Spleen (tissue), 11 donors: ENCODE measurements around the gene SMARCC2. TPM values are rescaled to one million over a fixed set of nuclear protein-coding genes. Genes with fewer than 3 reads are reported as not detected.

Experiments used
- DNase-seq: peaks from one replicate; pipeline ENCODE4 v3.0.0-alpha.2; 2020
- H3K27ac ChIP-seq, 8 donors: fragments of 200-600 bp; sonication (generic) in 7 of 8; 1 replicate in 4 of 8; 2 replicates in 4 of 8; pipeline versions ENCODE4 v1.5.0 to v1.8.0; 2016 to 2021; ENCODE audit warnings: inconsistent platforms in 4 of 8, mild to moderate bottlenecking in 4 of 8, moderate library complexity in 1 of 8
- H3K27me3 ChIP-seq, 7 donors: fragments of 200-600 bp; sonication (generic) in 6 of 7; replicated peaks in 1 of 7; 1 replicate in 4 of 7; 2 replicates in 3 of 7; pipeline versions ENCODE4 v1.5.0 to v1.8.0; 2016 to 2021; ENCODE audit warnings: inconsistent platforms in 3 of 7, mild to moderate bottlenecking in 1 of 7
- H3K36me3 ChIP-seq, 6 donors: fragments of 200-600 bp; sonication (generic) in 5 of 6; 1 replicate in 4 of 6; 2 replicates in 2 of 6; pipeline versions ENCODE4 v1.5.0 to v1.8.0; 2016 to 2021; ENCODE audit warnings: inconsistent platforms in 2 of 6
- H3K4me1 ChIP-seq, 6 donors: fragments of 200-600 bp; sonication (generic) in 5 of 6; 1 replicate in 3 of 6; 2 replicates in 3 of 6; pipeline versions ENCODE4 v1.5.0 to v1.8.0; 2016 to 2021; ENCODE audit warnings: inconsistent platforms in 3 of 6
- H3K4me3 ChIP-seq, 8 donors: fragments of 200-600 bp; sonication (generic) in 7 of 8; 1 replicate in 4 of 8; 2 replicates in 4 of 8; pipeline versions ENCODE4 v1.5.0 to v1.8.0; 2016 to 2021; ENCODE audit warnings: inconsistent platforms in 4 of 8, mild to moderate bottlenecking in 4 of 8, moderate library complexity in 2 of 8
- H3K9me3 ChIP-seq, 8 donors: fragments of 200-600 bp; sonication (generic) in 7 of 8; 1 replicate in 4 of 8; 2 replicates in 4 of 8; pipeline versions ENCODE4 v1.5.0 to v1.8.0; 2016 to 2021; ENCODE audit warnings: inconsistent platforms in 4 of 8
- CTCF ChIP-seq, 11 experiments: fragments of 200-600 bp in 7 of 11; fragments of 450-650 bp in 4 of 11; sonication (generic) in 4 of 11; IDR thresholded peaks in 8 of 11; conservative IDR thresholded peaks in 3 of 11; 1 replicate in 7 of 11; 2 replicates in 4 of 11; pipeline versions ENCODE4 v1.4.0 to v1.8.0; 2016 to 2021; ENCODE audit warnings: antibody characterized with exemption in 11 of 11, inconsistent platforms in 4 of 11, mild to moderate bottlenecking in 1 of 11
- POLR2A ChIP-seq, 3 donors: fragments of 450-650 bp; IDR thresholded peaks; one replicate each; pipeline ENCODE4 v1.5.1; 2017; ENCODE audit warnings: antibody characterized with exemption in 3 of 3, mild to moderate bottlenecking in 1 of 3
- POLR2AphosphoS5 ChIP-seq, 3 donors: sonication (generic); formaldehyde crosslinking; IDR thresholded peaks; one replicate each; pipeline ENCODE4 v1.5.1; 2017; ENCODE audit warnings: antibody characterized with exemption in 3 of 3
- WGBS, 5 donors: extraction: QIAGEN DNeasy Blood & Tissue Kit in 3 of 5; methylation state at CpG; one replicate each; pipeline versions ENCODE4 v1.1.5 to v1.1.7; 2013 to 2018; 5-methylcytosine and 5-hydroxymethylcytosine counted together
- intact Hi-C: fragments of 100-400 bp; cut with DNase I; formaldehyde crosslinking; loops from one replicate; pipeline ENCODE4 v1.15.0; 2023; ENCODE audit warnings: low total_unique reads
- polyA plus RNA-seq, 3 donors: library from polyadenylated mRNA; stranded (reverse); fragments of 200-250 nt; gene quantifications; one replicate each; pipeline ENCODE4 v1.2.1, GENCODE V29; 2013
- total RNA-seq, 7 donors: library from RNA; depleted of rRNA in 3 of 7; stranded (reverse); fragments of >200 nt in 3 of 7; fragmentation: NEBNext Ultra II Directional in 4 of 7; extraction: Animal tissue kit (Norgen Biotek cat#: 25700) in 4 of 7; gene quantifications; one replicate each; pipeline versions ENCODE4 v1.1.0 to v1.2.1, GENCODE V29; 2016 to 2021
- donor health status: healthy with polysubstance abuse.
- donor health status: DM: no; HTN: no; CAD: no; lungs with moderate emphysema.
- donor health status: DM: no; HTN: no; CAD: no.
- donor health status: Bipolar disorder and iron deficiency.
- donor health status: healthy.
- donor health status: DM: no; HTN: no; CAD: no.
- donor health status: DM: yes; HTN: yes; CAD: no.

Gene SMARCC2
- total and polyA plus RNA-seq, 10 donors, result 8.5 to 121 (median 97.7) TPM

GRCh38 chr12:56134897-56135296 is 54.4 kb downstream of the SMARCC2 start:
- no peak overlapping the region for H3K4me3 ChIP-seq
- intact Hi-C loops, result no loop called here
- no peaks in the 10 kb centered on the region for H3K9me3 ChIP-seq
- WGBS, 5 donors, result 93 to 96% (median 95%) methylated on average over 6 of the region's 6 CpGs
- TF ChIP-seq POLR2A (IDR thresholded peaks at IDR 0.05) (no peak), POLR2AphosphoS5 (IDR thresholded peaks at IDR 0.05) (no peak), CTCF (IDR thresholded peaks at IDR 0.05 in 8 of 11, conservative IDR thresholded peaks at IDR 0.05 in 3 of 11) (no peak)
- H3K36me3 ChIP-seq, result peaks cover 3 to 98% (median 94%) of the 10 kb centered on the region in 6 donors
- H3K27ac ChIP-seq, result no peak overlapping the region
- H3K27me3 ChIP-seq, result no peaks in the 10 kb centered on the region
- DNase-seq, result no peak
- peaks cover 6 to 40% (median 12%) of the 10 kb centered on the region in 6 donors for H3K4me1 ChIP-seq

- Histone ChIP-seq H3K4me1 (peaks cover 30 to 64% (median 43%) of the 10 kb centered on the region in 6 donors), H3K4me3 (peak overlapping the region in 1 of 8 donors; percentile 83), H3K36me3 (peaks cover 3 to 58% (median 54%) of the 10 kb centered on the region in 6 donors), H3K27ac (peak overlapping the region in 6 of 8 donors; percentile 7 to 94 (median 91)), H3K9me3 (no peaks in the 10 kb centered on the region), H3K27me3 (no peaks in the 10 kb centered on the region)
- no peak for DNase-seq
- no peak for TF ChIP-seq CTCF (IDR thresholded peaks at IDR 0.05 in 8 of 11, conservative IDR thresholded peaks at IDR 0.05 in 3 of 11)
- no peak for TF ChIP-seq POLR2AphosphoS5 (IDR thresholded peaks at IDR 0.05)
- TF ChIP-seq POLR2A (IDR thresholded peaks at IDR 0.05), result no peak
- WGBS, 5 donors, result 93 to 98% (median 96%) methylated on average over 4 of the region's 4 CpGs
- intact Hi-C loops, result no loop called here
Measured at GRCh38 chr12:56130876-56131275, 58.4 kb downstream of the SMARCC2 start.

- Histone ChIP-seq H3K36me3 (peaks cover 3 to 50% (median 47%) of the 10 kb centered on the region in 6 donors), H3K27ac (peak overlapping the region; percentile 82 to 94 (median 90)), H3K27me3 (no peaks in the 10 kb centered on the region), H3K4me3 (peak overlapping the region; percentile 50 to 94 (median 79)), H3K9me3 (no peaks in the 10 kb centered on the region), H3K4me1 (peaks cover 37 to 72% (median 52%) of the 10 kb centered on the region in 6 donors)
- intact Hi-C loops, result no loop called here
- no peak for DNase-seq
- TF ChIP-seq POLR2AphosphoS5 (IDR thresholded peaks at IDR 0.05) (no peak), POLR2A (IDR thresholded peaks at IDR 0.05) (no peak), CTCF (IDR thresholded peaks at IDR 0.05 in 8 of 11, conservative IDR thresholded peaks at IDR 0.05 in 3 of 11) (no peak)
- 56 to 68% (median 64%) methylated on average over 21 to 22 of the region's 22 CpGs for WGBS, 5 donors
Measured at GRCh38 chr12:56129942-56130495, 59.3 kb downstream of the SMARCC2 start.

GRCh38 chr12:56129206-56129941 is 59.9 kb downstream of the SMARCC2 start:
- H3K9me3 ChIP-seq, result no peaks in the 10 kb centered on the region
- intact Hi-C loops, result no loop called here
- H3K4me1 ChIP-seq, result peaks cover 37 to 79% (median 58%) of the 10 kb centered on the region in 6 donors
- DNase-seq, result peak; percentile 96
- H3K27ac ChIP-seq, result peak overlapping the region; percentile 82 to 94 (median 90)
- peak overlapping the region; percentile 50 to 94 (median 79) for H3K4me3 ChIP-seq
- no peaks in the 10 kb centered on the region for H3K27me3 ChIP-seq
- WGBS, 5 donors, result 0 to 1% (median 0%) methylated on average over 24 to 29 of the region's 29 CpGs
- TF ChIP-seq POLR2A (IDR thresholded peaks at IDR 0.05) (peak; percentile 13 to 62 (median 30)), POLR2AphosphoS5 (IDR thresholded peaks at IDR 0.05) (peak; percentile 88 to 94 (median 93)), CTCF (IDR thresholded peaks at IDR 0.05 in 8 of 11, conservative IDR thresholded peaks at IDR 0.05 in 3 of 11) (peak in 1 of 11 experiments; percentile 17)
- H3K36me3 ChIP-seq, result peaks cover 0 to 43% (median 41%) of the 10 kb centered on the region in 6 donors
